ENCODE measurements around the gene WDSUB1. TPM values are rescaled to one million over a fixed set of nuclear protein-coding genes. Genes with fewer than 3 reads are reported as not detected.

WDSUB1 gene
- total RNA-seq, 3 donors from 2014 or later (not counting 1 experiment from before 2014, with no cell fraction given): 13.7 to 21.2 (median 14.9) TPM

DNA sequence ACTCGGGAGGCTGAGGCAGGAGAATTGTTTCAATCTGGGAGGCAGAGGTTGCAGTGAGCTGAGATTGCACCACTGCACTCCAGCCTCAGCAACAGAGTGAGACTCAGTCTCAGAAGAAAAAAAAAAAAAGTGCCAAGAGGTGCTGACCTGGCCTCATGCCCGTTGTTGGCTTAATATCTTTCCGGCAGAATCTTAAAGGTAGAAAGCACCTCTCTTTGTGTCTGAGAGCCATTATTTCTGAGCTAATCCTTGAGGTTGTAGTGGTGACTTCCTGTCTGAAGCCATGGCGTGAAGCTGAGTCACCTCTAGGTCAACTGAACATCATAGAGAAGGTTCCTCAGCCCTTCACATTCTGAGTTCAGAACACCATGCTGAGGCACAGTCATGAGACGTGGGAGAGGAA lies 60.4 kb downstream of the WDSUB1 start:
- H3K4me1 Mint-ChIP-seq: peaks cover 66% of the 10 kb centered on the region in 2 donors
- peak; percentile 84 to 87 (median 84) for ATAC-seq
- no peaks in the 10 kb centered on the region for H3K36me3 Mint-ChIP-seq
- Histone ChIP-seq H3K36me3 (ENCODE audit: control insufficient read depth, insufficient read depth, low read length) (no peaks in the 10 kb centered on the region), H3K27me3 (ENCODE audit: control insufficient read depth, insufficient read depth, low read length) (no peaks in the 10 kb centered on the region), H3K9me3 (ENCODE audit: control insufficient read depth, insufficient read depth, low read length) (no peaks in the 10 kb centered on the region), H3K4me3 (ENCODE audit: low read length) (no peak overlapping the region), H3K4me1 (ENCODE audit: control insufficient read depth, insufficient read depth, low read length) (peaks cover 62% of the 10 kb centered on the region), H3K27ac (ENCODE audit: low read length) (peak overlapping the region; percentile 1)
- H3K9me3 Mint-ChIP-seq: no peaks in the 10 kb centered on the region
- peak overlapping the region; percentile 78 for H3K4me3 Mint-ChIP-seq
- H3K27me3 Mint-ChIP-seq (ENCODE audit: low read depth in 2 of 2): no peaks in the 10 kb centered on the region
- DNase-seq: peak; percentile 47 to 58
- intact Hi-C loops (cut with micrococcal nuclease): loop anchor here (1.0 to 5.0 kb wide), 4 partner anchors 24 to 486 kb away; partner anchors contain the start of gene MARCHF7
- 15% methylated on average over 5 of the region's 5 CpGs for WGBS (ENCODE audit: insufficient coverage)
- TF ChIP-seq, protein P1, sequence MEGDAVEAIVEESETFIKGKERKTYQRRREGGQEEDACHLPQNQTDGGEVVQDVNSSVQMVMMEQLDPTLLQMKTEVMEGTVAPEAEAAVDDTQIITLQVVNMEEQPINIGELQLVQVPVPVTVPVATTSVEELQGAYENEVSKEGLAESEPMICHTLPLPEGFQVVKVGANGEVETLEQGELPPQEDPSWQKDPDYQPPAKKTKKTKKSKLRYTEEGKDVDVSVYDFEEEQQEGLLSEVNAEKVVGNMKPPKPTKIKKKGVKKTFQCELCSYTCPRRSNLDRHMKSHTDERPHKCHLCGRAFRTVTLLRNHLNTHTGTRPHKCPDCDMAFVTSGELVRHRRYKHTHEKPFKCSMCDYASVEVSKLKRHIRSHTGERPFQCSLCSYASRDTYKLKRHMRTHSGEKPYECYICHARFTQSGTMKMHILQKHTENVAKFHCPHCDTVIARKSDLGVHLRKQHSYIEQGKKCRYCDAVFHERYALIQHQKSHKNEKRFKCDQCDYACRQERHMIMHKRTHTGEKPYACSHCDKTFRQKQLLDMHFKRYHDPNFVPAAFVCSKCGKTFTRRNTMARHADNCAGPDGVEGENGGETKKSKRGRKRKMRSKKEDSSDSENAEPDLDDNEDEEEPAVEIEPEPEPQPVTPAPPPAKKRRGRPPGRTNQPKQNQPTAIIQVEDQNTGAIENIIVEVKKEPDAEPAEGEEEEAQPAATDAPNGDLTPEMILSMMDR (IDR thresholded peaks at IDR 0.05): no peak
- H3K27ac Mint-ChIP-seq: peak overlapping the region; percentile 76 to 81

DNA sequence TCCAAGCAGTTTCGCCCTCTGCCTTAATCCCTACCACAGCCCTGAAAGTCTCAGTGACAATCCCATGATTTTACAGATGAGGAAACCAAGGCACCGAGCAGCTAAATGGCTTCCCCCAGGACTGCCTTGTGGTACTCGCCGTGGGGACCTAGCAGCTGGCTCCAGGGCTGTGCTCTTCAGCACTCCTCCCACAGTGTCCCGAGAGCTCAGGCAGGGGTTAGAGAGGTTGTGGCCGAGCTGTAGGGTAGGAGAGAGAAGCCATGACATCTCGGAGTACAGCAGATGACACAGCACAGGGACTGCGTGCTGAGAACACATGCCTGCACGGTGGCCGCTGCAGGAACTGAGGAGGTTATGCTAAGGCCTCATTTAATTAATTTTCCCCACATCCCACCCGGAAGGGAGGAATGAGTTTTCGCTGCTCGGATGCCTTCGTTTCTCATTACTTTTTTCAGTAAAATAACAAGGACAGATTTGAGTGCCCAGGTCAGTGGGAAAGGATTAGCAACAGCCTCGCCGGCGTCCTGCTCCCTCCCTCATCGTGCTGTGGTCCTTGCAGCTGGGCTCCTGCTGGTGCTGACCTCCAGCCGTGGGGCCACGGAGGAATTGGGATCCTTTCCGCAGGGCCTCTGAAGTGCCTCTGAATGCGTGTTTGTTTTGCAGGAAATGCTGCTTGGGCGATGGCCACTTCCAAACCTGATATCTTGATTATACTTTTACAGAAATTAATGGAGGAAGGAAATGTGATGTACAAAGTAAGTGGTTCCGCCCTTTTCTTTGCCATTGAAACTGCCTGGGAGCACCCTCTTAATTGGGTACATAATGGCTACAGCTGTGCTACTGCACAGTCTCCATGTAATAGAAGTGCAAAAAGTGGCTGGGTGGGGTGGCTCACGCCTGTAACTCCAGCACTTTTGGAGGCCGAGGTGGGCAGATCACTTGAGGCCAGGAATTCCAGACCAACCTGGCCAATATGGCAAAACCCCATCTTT lies 61.2 kb downstream of the WDSUB1 start:
- WGBS (ENCODE audit: insufficient coverage): 95% methylated on average over 26 of the region's 26 CpGs
- Mint-ChIP-seq H3K4me3 (peak overlapping the region; percentile 78), H3K27ac (peak overlapping the region; percentile 76 to 81), H3K9me3 (no peaks in the 10 kb centered on the region), H3K36me3 (no peaks in the 10 kb centered on the region), H3K27me3 (ENCODE audit: low read depth in 2 of 2) (no peaks in the 10 kb centered on the region), H3K4me1 (peaks cover 66% of the 10 kb centered on the region in 2 donors)
- intact Hi-C loops (cut with micrococcal nuclease): loop anchor here (1.0 to 5.0 kb wide), 4 partner anchors 23 to 487 kb away; partner anchors contain the start of gene MARCHF7
- ATAC-seq (no peak), DNase-seq (no peak)
- H3K27ac ChIP-seq (ENCODE audit: low read length): no peak overlapping the region
- TF ChIP-seq, protein P1 (IDR thresholded peaks at IDR 0.05): no peak
- H3K36me3 ChIP-seq (ENCODE audit: control insufficient read depth, insufficient read depth, low read length): no peaks in the 10 kb centered on the region
- no peak overlapping the region for H3K4me3 ChIP-seq (ENCODE audit: low read length)
- H3K27me3 ChIP-seq (ENCODE audit: control insufficient read depth, insufficient read depth, low read length): no peaks in the 10 kb centered on the region
- no peaks in the 10 kb centered on the region for H3K9me3 ChIP-seq (ENCODE audit: control insufficient read depth, insufficient read depth, low read length)
- peaks cover 62% of the 10 kb centered on the region for H3K4me1 ChIP-seq (ENCODE audit: control insufficient read depth, insufficient read depth, low read length)

DNA sequence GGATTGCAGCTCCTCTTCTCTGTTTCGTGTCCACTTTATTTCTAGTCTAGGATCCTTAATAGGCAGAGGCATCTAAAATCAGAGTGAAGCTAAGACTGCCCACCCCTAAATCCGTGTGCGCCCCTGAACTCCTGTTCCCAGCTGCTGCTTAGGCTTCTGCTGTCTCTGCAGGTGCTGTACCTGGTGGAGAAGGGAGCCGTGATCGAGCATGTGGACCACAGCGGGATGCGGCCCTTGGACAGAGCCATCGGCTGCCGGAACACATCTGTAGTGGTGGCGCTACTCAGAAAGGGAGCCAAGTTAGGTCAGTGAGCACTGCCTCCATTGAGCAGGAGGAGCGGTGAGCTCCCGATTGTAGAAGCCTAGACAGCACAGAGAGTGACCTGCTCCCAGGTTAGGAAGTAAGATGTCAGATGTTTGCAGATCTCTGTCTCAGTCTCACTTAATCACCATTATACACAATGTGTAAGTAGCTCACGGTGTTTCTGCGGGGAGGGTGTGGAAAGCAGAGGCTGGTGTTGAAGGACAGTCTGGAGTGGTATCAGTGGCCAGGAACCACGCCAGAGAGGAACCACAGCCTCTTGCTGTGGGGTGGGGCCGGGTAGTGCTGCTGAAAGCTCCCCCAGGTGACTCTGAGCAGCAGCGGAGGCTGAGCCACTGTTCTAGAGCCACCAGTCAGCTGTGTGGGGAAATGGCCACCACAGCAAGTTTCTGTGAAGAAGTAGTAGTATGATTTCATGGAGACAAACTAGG lies 62.3 kb downstream of the WDSUB1 start:
- H3K27me3 ChIP-seq (ENCODE audit: control insufficient read depth, insufficient read depth, low read length): no peaks in the 10 kb centered on the region
- intact Hi-C loops (cut with micrococcal nuclease): no loop called here
- Mint-ChIP-seq H3K9me3 (no peaks in the 10 kb centered on the region), H3K27ac (peak overlapping the region; percentile 46 to 81), H3K4me3 (peak overlapping the region; percentile 69), H3K4me1 (peaks cover 55% of the 10 kb centered on the region in 2 donors), H3K27me3 (ENCODE audit: low read depth in 2 of 2) (no peaks in the 10 kb centered on the region), H3K36me3 (no peaks in the 10 kb centered on the region)
- peak in 1 of 3 donors; percentile 4 for ATAC-seq
- 78% methylated on average over 17 of the region's 17 CpGs for WGBS (ENCODE audit: insufficient coverage)
- H3K9me3 ChIP-seq (ENCODE audit: control insufficient read depth, insufficient read depth, low read length): no peaks in the 10 kb centered on the region
- TF ChIP-seq, protein P1 (IDR thresholded peaks at IDR 0.05): no peak
- no peak overlapping the region for H3K27ac ChIP-seq (ENCODE audit: low read length)
- no peak overlapping the region for H3K4me3 ChIP-seq (ENCODE audit: low read length)
- H3K36me3 ChIP-seq (ENCODE audit: control insufficient read depth, insufficient read depth, low read length): no peaks in the 10 kb centered on the region
- H3K4me1 ChIP-seq (ENCODE audit: control insufficient read depth, insufficient read depth, low read length): peaks cover 54% of the 10 kb centered on the region
- DNase-seq: no peak

Measured in natural killer cell (primary cell).